ENCODE results near the gene TMEM203. TPM values are rescaled to one million over a fixed set of nuclear protein-coding genes. Genes with fewer than 3 reads are reported as not detected.

The TMEM203 gene
- total and polyA plus RNA-seq, 2 of the 13 experiments (the other 11 are each of a cell fraction or from before 2014, with no cell fraction given), result 23.4 to 36.7 TPM

DNA sequence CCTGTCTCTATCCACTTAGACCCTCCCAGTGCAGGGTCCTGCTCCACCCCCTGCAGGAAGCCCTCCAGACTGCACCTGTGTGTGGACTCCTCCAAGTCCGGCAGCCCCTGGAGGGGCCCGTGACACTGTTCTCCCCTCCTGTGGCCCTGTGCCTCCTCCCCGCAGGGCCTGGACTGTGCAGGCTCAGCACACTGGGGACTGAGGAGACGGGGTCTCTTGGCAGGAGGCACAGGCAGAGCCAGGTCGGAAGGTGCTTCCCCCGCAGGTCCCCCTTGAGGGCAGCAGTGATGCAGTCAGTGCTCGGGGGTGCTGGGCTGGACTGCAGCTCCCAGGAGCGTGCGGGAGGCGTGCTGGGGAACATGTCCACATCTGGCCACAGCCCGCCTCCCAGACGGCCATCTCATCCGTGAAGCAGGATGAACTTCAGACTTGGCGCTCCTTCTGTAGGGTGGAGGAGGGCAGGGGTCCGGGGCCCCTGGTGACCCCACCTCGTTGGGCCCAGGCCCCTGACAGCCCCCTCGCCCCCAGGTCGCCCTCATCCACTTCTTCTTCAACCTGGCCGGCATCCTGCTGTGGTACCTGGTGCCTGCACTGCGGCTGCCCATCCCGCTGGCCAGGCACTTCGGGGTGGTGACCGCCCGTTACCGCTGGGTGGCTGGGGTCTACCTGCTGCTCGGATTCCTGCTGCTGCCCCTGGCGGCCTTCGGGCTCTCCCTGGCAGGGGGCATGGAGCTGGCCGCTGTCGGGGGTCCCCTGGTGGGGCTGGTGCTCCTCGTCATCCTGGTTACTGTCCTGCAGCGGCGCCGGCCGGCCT, 30.2 kb upstream of the TMEM203 start (continued):
- TF ChIP-seq CENPX (CRISPR knock-in tag; IDR thresholded peaks at IDR 0.05) (no peak), ZNF451 (CRISPR knock-in tag; IDR thresholded peaks at IDR 0.05) (no peak), ZNF431 (CRISPR knock-in tag; IDR thresholded peaks at IDR 0.05; ENCODE audit: borderline replicate concordance, low read depth) (no peak), JARID2 (CRISPR knock-in tag; IDR thresholded peaks at IDR 0.05; ENCODE audit: insufficient replicate concordance) (no peak), KDM6A (CRISPR knock-in tag; IDR thresholded peaks at IDR 0.05; ENCODE audit: low read depth) (no peak), FOXP1 (IDR thresholded peaks at IDR 0.05) (no peak), FOXP1 (CRISPR knock-in tag; IDR thresholded peaks at IDR 0.05) (no peak), HNF1A (IDR thresholded peaks at IDR 0.05; ENCODE audit: low read depth) (no peak), HNF1A (CRISPR knock-in tag; IDR thresholded peaks at IDR 0.05; ENCODE audit: borderline replicate concordance) (no peak), ZNF704 (CRISPR knock-in tag; IDR thresholded peaks at IDR 0.05; ENCODE audit: borderline replicate concordance) (no peak), CBX5 (CRISPR knock-in tag; IDR thresholded peaks at IDR 0.05; ENCODE audit: borderline replicate concordance) (no peak), HMG20B (CRISPR knock-in tag; conservative IDR thresholded peaks at IDR 0.05) (no peak), ZNF709 (CRISPR knock-in tag; IDR thresholded peaks at IDR 0.05) (no peak), THAP11 (CRISPR knock-in tag; IDR thresholded peaks at IDR 0.05) (peak; percentile 35; the same call in 1 of the 2 replicates), ZNF839 (CRISPR knock-in tag; IDR thresholded peaks at IDR 0.05; ENCODE audit: borderline replicate concordance) (no peak), ZBTB39 (CRISPR knock-in tag; IDR thresholded peaks at IDR 0.05) (0 out of 2 replicates have a peak, but pooled peaks have one; percentile 23), TBP (CRISPR knock-in tag; IDR thresholded peaks at IDR 0.05) (no peak), ZNF335 (CRISPR knock-in tag; IDR thresholded peaks at IDR 0.05) (0 out of 2 replicates have a peak, but pooled peaks have one; percentile 10), HNRNPLL (IDR thresholded peaks at IDR 0.05; ENCODE audit: low read depth, low read length, poor library complexity, severe bottlenecking) (no peak), ATF7-NPFF (CRISPR knock-in tag; IDR thresholded peaks at IDR 0.05; ENCODE audit: low read depth) (peak; percentile 46; the same call in 1 of the 2 replicates), ZNF143 (CRISPR knock-in tag; IDR thresholded peaks at IDR 0.05) (peak; percentile 55; the same call in 1 of the 2 replicates), MAFF (IDR thresholded peaks at IDR 0.05; ENCODE audit: low read depth, low read length) (no peak)
- TF ChIP-seq, protein P1, sequence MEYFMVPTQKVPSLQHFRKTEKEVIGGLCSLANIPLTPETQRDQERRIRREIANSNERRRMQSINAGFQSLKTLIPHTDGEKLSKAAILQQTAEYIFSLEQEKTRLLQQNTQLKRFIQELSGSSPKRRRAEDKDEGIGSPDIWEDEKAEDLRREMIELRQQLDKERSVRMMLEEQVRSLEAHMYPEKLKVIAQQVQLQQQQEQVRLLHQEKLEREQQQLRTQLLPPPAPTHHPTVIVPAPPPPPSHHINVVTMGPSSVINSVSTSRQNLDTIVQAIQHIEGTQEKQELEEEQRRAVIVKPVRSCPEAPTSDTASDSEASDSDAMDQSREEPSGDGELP (IDR thresholded peaks at IDR 0.05; ENCODE audit: borderline replicate concordance, low read depth), result no peak
